ENCODE results near the gene PIP5K1B.

Gene PIP5K1B

DNA sequence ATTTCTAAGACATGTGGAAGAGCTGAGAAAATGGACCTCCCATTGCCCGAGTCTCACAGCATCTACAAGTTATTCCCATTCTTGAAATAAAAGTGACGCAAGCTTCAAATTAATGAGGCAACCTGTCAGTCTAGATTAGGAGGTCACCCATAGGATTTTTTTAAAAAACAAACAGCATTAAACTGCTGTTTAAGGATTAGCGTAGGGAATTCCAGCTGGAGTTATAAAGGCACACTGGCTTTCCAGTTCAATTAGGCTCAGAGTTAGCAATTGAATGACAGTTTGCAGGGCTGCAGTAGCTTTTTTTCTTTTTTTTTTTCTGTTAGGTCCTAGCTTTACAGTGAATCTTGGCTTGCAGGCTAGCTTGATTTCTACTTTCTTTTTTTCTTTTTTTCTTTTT is 292.6 kb downstream of the PIP5K1B start:
- TF ChIP-seq REST (IDR thresholded peaks at IDR 0.05; ENCODE audit: insufficient read depth in 1 of 2, low read depth in 2 of 2, low read length in 2 of 2) (no peak), POLR2AphosphoS5 (IDR thresholded peaks at IDR 0.05; ENCODE audit: low read depth, low read length) (no peak), TAF1 (IDR thresholded peaks at IDR 0.05; ENCODE audit: borderline replicate concordance, insufficient read depth, low read length) (no peak), SIN3A (IDR thresholded peaks at IDR 0.05; ENCODE audit: borderline replicate concordance, insufficient read depth, low read length) (no peak), FOXP2 (optimal IDR thresholded peaks at IDR 0.05; ENCODE audit: borderline replicate concordance, extremely low read depth, extremely low read length, insufficient read depth) (no peak)

DNA sequence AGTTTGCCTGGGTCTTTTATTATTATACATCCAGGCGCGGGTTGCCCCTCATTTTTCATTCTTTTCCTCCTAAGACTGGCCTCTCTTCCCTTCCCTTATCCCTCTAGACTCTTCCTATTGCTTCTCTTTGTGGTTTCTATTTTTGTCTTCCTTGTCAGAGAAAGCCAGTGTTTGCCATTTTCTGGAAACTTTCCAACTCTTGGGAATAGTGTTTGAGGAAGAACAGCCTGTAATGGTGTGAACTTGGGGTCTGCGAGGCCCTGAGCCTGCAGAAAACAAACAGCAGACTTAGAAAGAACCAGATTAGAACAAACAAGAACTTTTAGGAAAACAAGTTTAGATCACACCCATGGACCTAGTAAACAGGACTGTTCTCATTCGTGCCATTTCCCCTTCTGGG is 293.3 kb downstream of the PIP5K1B start:
- TF ChIP-seq POLR2AphosphoS5 (IDR thresholded peaks at IDR 0.05; ENCODE audit: low read depth, low read length) (no peak), FOXP2 (optimal IDR thresholded peaks at IDR 0.05; ENCODE audit: borderline replicate concordance, extremely low read depth, extremely low read length, insufficient read depth) (no peak), REST (IDR thresholded peaks at IDR 0.05; ENCODE audit: insufficient read depth in 1 of 2, low read depth in 2 of 2, low read length in 2 of 2) (no peak), TAF1 (IDR thresholded peaks at IDR 0.05; ENCODE audit: borderline replicate concordance, insufficient read depth, low read length) (no peak), SIN3A (IDR thresholded peaks at IDR 0.05; ENCODE audit: borderline replicate concordance, insufficient read depth, low read length) (no peak)

DNA sequence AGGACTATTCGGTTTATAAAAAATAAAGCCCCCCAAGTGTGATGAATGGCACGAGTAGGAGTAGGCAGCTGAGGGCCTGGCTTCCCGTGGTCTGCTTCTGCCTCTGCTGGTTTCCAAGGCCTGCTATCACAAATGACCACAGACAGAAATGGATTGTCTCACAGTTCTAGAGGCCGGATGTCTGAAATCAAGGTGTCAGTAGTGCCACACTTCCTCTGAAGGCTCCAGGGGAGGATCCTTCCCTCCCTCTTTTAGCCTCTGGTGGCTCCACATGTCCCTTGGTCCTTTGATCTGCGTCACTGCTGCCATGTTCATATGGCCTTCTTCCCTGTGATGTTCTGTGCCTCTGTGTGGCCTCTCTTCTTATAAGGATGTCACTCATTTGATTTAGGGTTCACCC is 293.8 kb downstream of the PIP5K1B start:
- TF ChIP-seq TAF1 (IDR thresholded peaks at IDR 0.05; ENCODE audit: borderline replicate concordance, insufficient read depth, low read length): no peak
- no peak for TF ChIP-seq FOXP2 (optimal IDR thresholded peaks at IDR 0.05; ENCODE audit: borderline replicate concordance, extremely low read depth, extremely low read length, insufficient read depth)
- no peak for TF ChIP-seq POLR2AphosphoS5 (IDR thresholded peaks at IDR 0.05; ENCODE audit: low read depth, low read length)
- no peak for TF ChIP-seq REST (IDR thresholded peaks at IDR 0.05; ENCODE audit: insufficient read depth in 1 of 2, low read depth in 2 of 2, low read length in 2 of 2)
- TF ChIP-seq SIN3A (IDR thresholded peaks at IDR 0.05; ENCODE audit: borderline replicate concordance, insufficient read depth, low read length): no peak

DNA sequence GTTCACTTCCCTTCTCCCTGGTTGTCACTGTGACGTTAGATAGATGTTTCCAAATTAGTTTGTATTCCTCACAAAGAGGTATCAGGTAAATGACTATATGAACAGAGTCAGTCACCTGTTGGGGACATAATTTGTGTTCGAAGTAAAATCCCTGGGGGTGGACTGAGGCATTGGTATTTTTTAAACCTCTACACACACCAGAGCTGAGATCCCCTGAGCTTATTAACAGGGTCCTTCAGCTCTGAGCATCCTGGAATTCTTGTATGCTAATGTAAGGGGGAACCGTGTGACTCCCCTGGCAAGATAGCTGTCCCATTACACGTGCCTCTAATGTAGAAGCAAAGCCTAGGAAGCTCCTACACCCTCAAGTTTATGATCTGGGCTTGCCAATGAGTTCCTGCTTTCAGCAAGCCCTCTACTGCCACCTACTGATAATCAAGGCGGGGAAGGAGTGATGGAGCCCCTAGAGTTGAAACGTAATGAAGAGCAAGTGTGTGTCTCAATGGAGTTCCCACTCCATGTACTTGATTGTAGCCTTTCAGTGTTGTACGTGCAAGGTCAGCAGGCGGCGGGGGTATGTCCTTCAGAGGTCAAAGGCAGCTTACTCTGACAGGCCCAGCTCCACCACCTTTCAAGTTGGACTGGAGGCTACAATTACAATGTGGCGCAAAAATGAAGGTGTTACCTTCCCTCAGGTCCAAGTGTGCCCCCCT is 294.5 kb downstream of the PIP5K1B start:
- TF ChIP-seq POLR2AphosphoS5 (IDR thresholded peaks at IDR 0.05; ENCODE audit: low read depth, low read length) (no peak), FOXP2 (optimal IDR thresholded peaks at IDR 0.05; ENCODE audit: borderline replicate concordance, extremely low read depth, extremely low read length, insufficient read depth) (no peak)

DNA sequence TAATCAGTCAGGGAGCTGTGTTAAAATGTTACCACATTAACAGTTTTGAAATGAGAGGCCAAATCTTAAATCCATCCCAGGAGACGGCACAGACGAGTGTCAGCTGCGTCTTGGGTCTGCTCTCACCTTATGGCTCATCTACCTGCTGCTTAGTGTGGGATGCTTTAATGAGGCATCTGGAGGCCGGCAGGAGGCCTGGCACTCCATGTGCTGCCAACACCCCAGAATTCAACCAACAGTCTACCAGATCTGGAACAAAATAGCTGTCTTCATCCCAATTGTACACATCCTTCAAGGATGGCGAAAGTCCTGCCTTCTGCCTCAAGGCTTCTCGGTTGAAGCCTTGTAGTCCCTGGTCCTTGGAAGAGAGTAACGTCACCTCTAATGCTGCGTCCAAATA is 296.9 kb downstream of the PIP5K1B start:
- TF ChIP-seq POLR2AphosphoS5 (IDR thresholded peaks at IDR 0.05; ENCODE audit: low read depth, low read length) (no peak), FOXP2 (optimal IDR thresholded peaks at IDR 0.05; ENCODE audit: borderline replicate concordance, extremely low read depth, extremely low read length, insufficient read depth) (no peak), TAF1 (IDR thresholded peaks at IDR 0.05; ENCODE audit: borderline replicate concordance, insufficient read depth, low read length) (no peak), REST (IDR thresholded peaks at IDR 0.05; ENCODE audit: insufficient read depth in 1 of 2, low read depth in 2 of 2, low read length in 2 of 2) (no peak)

All from PFSK-1 (cell line).